Spleen (tissue), 7 donors: ENCODE measurements around the gene LAMC1.

ENCODE experiments used
- POLR2A ChIP-seq, 3 donors: fragments of 450-650 bp; IDR thresholded peaks; one replicate each; pipeline ENCODE4 v1.5.1; 2017; ENCODE audit warnings: antibody characterized with exemption in 3 of 3, mild to moderate bottlenecking in 1 of 3
- TF ChIP-seq, protein P1 (sequence below), 11 experiments: fragments of 200-600 bp in 7 of 11; fragments of 450-650 bp in 4 of 11; sonication (generic) in 4 of 11; IDR thresholded peaks in 8 of 11; conservative IDR thresholded peaks in 3 of 11; 1 replicate in 7 of 11; 2 replicates in 4 of 11; pipeline versions ENCODE4 v1.4.0 to v1.8.0; 2016 to 2021; ENCODE audit warnings: antibody characterized with exemption in 11 of 11, inconsistent platforms in 4 of 11, mild to moderate bottlenecking in 1 of 11
- donor health status: DM: no; HTN: no; CAD: no; lungs with moderate emphysema.
- donor health status: DM: no; HTN: no; CAD: no.
- donor health status: DM: no; HTN: no; CAD: no.

DNA sequence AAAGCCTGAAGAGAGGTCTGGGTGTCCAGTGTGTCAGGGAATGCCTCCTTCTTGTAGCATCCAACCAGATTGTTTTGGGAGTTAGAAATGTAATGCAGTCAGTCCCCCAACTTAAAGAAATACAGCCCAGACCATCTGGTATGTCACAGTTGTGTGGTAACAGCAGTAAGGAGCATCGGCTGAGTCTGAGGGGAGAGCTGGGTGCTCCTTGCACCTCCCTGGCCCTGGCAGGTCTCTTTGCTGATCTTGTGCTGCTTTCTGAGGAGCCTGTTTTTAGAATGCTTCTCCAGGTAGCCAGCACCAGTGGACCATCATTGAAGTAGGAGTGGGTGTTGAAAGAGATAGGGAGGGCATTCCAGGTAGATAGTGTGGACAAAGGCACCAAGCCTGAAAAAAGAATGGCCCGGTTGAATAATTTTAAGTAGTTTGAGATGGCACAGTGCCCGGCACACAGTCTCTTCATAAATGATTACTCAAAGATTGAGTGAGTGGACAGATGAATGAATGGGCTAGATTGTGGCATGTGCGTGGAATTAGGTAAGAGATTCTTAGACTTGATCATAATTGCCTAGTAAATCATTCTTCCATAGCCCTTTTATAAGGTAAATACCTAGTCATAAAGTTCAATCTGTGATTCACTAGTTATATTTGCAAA is 46.5 kb downstream of the LAMC1 start:
- no peak for TF ChIP-seq POLR2A (IDR thresholded peaks at IDR 0.05)
- TF ChIP-seq, protein P1, sequence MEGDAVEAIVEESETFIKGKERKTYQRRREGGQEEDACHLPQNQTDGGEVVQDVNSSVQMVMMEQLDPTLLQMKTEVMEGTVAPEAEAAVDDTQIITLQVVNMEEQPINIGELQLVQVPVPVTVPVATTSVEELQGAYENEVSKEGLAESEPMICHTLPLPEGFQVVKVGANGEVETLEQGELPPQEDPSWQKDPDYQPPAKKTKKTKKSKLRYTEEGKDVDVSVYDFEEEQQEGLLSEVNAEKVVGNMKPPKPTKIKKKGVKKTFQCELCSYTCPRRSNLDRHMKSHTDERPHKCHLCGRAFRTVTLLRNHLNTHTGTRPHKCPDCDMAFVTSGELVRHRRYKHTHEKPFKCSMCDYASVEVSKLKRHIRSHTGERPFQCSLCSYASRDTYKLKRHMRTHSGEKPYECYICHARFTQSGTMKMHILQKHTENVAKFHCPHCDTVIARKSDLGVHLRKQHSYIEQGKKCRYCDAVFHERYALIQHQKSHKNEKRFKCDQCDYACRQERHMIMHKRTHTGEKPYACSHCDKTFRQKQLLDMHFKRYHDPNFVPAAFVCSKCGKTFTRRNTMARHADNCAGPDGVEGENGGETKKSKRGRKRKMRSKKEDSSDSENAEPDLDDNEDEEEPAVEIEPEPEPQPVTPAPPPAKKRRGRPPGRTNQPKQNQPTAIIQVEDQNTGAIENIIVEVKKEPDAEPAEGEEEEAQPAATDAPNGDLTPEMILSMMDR (IDR thresholded peaks at IDR 0.05 in 8 of 11, conservative IDR thresholded peaks at IDR 0.05 in 3 of 11): no peak
